ENCODE data around the gene LAMTOR4. TPM values are rescaled to one million over a fixed set of nuclear protein-coding genes. Genes with fewer than 3 reads are reported as not detected.

The LAMTOR4 gene
- polyA plus RNA-seq: 100 to 1,000 TPM in 1 of 2 donors, 10 to 100 TPM in 1; 85.7 to 138 TPM

DNA sequence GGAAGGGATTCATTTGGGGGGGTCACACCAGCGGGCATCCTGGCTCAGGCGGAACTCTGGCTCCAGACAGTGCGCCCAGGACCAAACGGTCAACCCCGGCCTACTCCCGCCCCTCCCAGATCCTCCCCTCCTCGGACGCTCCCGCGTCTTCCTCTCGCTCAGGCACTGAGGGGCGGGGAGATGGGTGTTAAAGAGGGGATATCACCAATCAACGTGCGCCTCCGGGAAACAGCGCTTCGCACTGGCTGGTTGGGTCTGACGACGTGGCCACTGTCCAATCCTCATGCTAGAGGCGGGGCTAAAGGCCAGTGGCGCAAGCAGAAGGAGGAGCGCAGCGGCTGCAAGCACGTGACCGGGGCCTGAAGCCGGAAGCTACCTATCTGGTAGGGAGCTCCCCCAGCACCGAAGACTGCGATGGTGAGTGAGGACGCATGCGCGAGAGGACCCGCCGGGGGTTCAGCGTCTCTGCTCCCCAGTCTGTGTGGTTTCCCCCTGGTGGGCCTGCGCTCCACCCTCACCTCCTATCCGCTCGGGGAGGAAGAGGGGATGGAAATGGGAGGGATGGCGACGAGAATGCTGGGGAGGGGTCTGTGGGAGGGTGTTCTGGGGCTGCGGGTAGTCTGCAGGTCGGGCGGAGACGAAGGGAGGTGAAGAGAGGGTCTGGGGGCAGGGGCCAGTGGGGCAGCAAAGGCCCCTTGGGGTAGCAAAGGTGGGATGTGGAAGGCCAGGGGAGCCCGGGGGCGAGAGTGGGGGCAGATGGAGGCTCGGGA is at the start of gene LAMTOR4:
Gene LAMTOR4, plus strand, starts transcription at position 360 of the 770 bp plus-strand sequence. Its CDS starts 55 bp downstream, at position 415.
- Histone ChIP-seq H3K4me3 (ENCODE audit: low read depth in 1 of 2, low read length in 2 of 2) (peak within 1 kb of the TSS; percentile 92 to 97), H3K4me1 (ENCODE audit: control insufficient read depth in 2 of 2, insufficient read depth in 2 of 2, low read length in 1 of 2) (peaks cover 0 to 2% of the 10 kb centered on the region in 2 donors)
- WGBS, 2 donors: 0 to 1% methylated on average over 46 of the region's 46 CpGs

DNA sequence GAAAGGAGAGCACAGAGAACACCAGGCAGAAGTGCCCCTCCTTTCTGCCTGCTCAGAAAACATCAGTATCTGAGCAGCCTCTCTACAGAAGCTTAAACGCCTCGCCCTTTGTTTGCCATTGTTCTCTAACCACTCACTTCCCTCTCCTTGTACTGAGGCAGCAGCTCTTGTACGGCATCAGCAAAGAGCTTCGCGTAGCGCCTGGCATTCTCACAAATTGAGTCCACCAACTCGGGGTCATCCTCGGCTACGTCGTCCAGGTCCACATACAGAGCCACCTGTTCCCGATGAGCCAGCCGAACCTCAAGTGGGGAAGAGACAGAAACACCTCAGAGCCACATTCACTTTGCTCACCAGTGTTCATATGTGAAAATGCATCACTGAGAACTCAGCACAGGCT is 49.3 kb upstream of the LAMTOR4 start:
- Histone ChIP-seq H3K4me1 (ENCODE audit: control insufficient read depth in 2 of 2, insufficient read depth in 2 of 2, low read length in 1 of 2) (peaks cover 0 to 14% of the 10 kb centered on the region in 2 donors), H3K27me3 (ENCODE audit: control insufficient read depth in 1 of 2, insufficient read depth in 2 of 2, low read length in 2 of 2) (no peaks in the 10 kb centered on the region), H3K9me3 (ENCODE audit: control insufficient read depth in 2 of 2, insufficient read depth in 1 of 2, low read depth in 1 of 2, low read length in 1 of 2) (no peaks in the 10 kb centered on the region), H3K36me3 (ENCODE audit: control insufficient read depth in 2 of 2, insufficient read depth in 2 of 2, low read length in 1 of 2) (peaks cover 20 to 35% of the 10 kb centered on the region in 2 donors), H3K27ac (ENCODE audit: low read depth in 2 of 2, low read length in 1 of 2) (peak overlapping the region; percentile 26 to 61), H3K4me3 (ENCODE audit: low read depth in 1 of 2, low read length in 2 of 2) (peak overlapping the region; percentile 18 to 85)
- 54 to 60% methylated on average over 12 of the region's 12 CpGs for WGBS, 2 donors

More for the DNA sequence above, at the start of gene LAMTOR4:
- H3K9me3 ChIP-seq (ENCODE audit: control insufficient read depth in 2 of 2, insufficient read depth in 1 of 2, low read depth in 1 of 2, low read length in 1 of 2): no peaks in the 10 kb centered on the region
- H3K27ac ChIP-seq (ENCODE audit: low read depth in 2 of 2, low read length in 1 of 2): peak within 1 kb of the TSS; percentile 84 to 89
- peaks cover 4 to 7% of the 10 kb centered on the region in 2 donors for H3K36me3 ChIP-seq (ENCODE audit: control insufficient read depth in 2 of 2, insufficient read depth in 2 of 2, low read length in 1 of 2)
- no peaks in the 10 kb centered on the region for H3K27me3 ChIP-seq (ENCODE audit: control insufficient read depth in 1 of 2, insufficient read depth in 2 of 2, low read length in 2 of 2)

DNA sequence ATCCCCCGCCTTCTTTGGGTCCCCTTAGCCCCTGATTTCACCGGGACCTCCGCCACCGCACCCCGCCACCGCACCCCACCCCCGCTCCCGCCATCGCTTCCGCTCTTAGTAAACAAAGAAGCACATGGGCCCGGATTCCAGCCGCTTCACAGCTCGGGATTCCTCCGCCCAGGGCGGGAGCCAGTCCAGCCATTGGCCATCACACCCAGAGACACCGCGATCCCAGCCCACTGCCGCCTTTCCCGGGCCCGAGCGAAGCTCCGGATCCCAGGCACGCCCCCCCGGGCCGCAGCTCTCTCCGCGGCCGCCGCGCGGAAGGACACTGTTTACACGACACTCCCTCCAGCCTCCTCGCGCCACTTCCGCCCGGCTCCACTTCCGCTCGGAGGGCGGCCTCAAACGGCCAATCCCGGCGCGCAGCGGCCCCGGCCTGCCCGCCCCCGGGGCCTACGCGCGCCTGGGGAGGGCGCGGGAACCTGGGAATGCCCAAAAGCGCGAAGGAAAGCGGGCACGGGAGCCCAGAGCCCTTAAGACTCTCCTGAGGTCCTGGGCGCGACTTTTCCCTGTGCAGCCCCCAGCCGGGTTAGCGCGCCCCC is 48.2 kb upstream of the LAMTOR4 start:
- WGBS, 2 donors: 0 to 1% methylated on average over 60 to 61 of the region's 61 CpGs
- peaks cover 0 to 14% of the 10 kb centered on the region in 2 donors for H3K4me1 ChIP-seq (ENCODE audit: control insufficient read depth in 2 of 2, insufficient read depth in 2 of 2, low read length in 1 of 2)
- H3K36me3 ChIP-seq (ENCODE audit: control insufficient read depth in 2 of 2, insufficient read depth in 2 of 2, low read length in 1 of 2): peaks cover 17 to 34% of the 10 kb centered on the region in 2 donors
- H3K27me3 ChIP-seq (ENCODE audit: control insufficient read depth in 1 of 2, insufficient read depth in 2 of 2, low read length in 2 of 2): no peaks in the 10 kb centered on the region
- peak overlapping the region; percentile 89 to 90 for H3K27ac ChIP-seq (ENCODE audit: low read depth in 2 of 2, low read length in 1 of 2)
- no peaks in the 10 kb centered on the region for H3K9me3 ChIP-seq (ENCODE audit: control insufficient read depth in 2 of 2, insufficient read depth in 1 of 2, low read depth in 1 of 2, low read length in 1 of 2)
- peak overlapping the region; percentile 59 to 85 for H3K4me3 ChIP-seq (ENCODE audit: low read depth in 1 of 2, low read length in 2 of 2)

DNA sequence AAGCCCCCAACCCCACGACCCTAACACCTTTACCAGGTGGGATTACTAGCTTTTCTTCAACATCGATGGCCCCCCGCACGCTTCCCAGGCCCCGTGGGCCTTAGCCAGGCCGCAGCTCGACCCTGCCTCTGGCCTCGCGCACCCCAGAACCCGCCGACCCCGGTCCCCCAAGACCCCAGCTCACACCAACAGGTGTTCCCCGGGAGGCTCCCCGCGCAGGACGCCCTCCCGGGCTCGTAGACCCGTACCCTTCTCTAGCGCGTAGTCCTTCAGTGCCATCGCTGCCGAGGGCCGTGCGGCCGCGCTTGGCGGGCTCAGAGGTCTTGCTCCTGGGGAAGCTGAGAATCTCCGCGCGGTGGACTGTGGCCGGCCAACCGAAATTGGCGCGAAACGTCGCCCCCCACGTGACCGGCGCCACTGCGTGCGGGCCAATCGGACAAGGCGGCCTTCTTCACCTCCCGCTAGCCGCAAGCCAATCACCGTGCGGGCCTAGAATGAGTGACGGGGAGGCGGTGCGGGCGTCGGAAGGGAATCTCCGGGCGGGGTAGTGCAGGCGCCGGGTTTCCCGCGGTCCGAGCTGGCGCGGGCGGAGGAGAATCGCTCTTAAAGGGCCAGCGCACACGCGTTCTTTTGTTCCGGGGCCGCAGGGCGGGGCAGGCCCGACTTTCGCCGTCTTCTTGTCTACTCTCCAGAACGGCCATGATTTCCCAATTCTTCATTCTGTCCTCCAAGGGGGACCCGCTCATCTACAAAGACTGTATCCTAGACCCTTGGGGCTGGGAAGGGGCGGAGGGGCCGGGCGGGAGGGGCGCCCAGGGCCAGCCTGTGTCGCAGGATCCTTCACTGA is 47.5 kb upstream of the LAMTOR4 start, which contains the start of the genes AP4M1 and MCM7:
Gene AP4M1, plus strand, starts transcription at position 628 of the 847 bp plus-strand sequence. Its CDS starts 72 bp downstream, at position 700.
Gene MCM7, minus strand, starts transcription at position 382 of the 847 bp plus-strand sequence. Its CDS starts 103 bp downstream, at position 279.
- Histone ChIP-seq H3K27me3 (ENCODE audit: control insufficient read depth in 1 of 2, insufficient read depth in 2 of 2, low read length in 2 of 2) (no peaks in the 10 kb centered on the region), H3K27ac (ENCODE audit: low read depth in 2 of 2, low read length in 1 of 2) (peak within 1 kb of the TSS; percentile 96 to 97), H3K4me3 (ENCODE audit: low read depth in 1 of 2, low read length in 2 of 2) (peak within 1 kb of the TSS; percentile 70 to 85), H3K36me3 (ENCODE audit: control insufficient read depth in 2 of 2, insufficient read depth in 2 of 2, low read length in 1 of 2) (peaks cover 9 to 33% of the 10 kb centered on the region in 2 donors), H3K9me3 (ENCODE audit: control insufficient read depth in 2 of 2, insufficient read depth in 1 of 2, low read depth in 1 of 2, low read length in 1 of 2) (no peaks in the 10 kb centered on the region), H3K4me1 (ENCODE audit: control insufficient read depth in 2 of 2, insufficient read depth in 2 of 2, low read length in 1 of 2) (peaks cover 0 to 14% of the 10 kb centered on the region in 2 donors)
- 1% methylated on average over 79 to 80 of the region's 80 CpGs for WGBS, 2 donors

DNA sequence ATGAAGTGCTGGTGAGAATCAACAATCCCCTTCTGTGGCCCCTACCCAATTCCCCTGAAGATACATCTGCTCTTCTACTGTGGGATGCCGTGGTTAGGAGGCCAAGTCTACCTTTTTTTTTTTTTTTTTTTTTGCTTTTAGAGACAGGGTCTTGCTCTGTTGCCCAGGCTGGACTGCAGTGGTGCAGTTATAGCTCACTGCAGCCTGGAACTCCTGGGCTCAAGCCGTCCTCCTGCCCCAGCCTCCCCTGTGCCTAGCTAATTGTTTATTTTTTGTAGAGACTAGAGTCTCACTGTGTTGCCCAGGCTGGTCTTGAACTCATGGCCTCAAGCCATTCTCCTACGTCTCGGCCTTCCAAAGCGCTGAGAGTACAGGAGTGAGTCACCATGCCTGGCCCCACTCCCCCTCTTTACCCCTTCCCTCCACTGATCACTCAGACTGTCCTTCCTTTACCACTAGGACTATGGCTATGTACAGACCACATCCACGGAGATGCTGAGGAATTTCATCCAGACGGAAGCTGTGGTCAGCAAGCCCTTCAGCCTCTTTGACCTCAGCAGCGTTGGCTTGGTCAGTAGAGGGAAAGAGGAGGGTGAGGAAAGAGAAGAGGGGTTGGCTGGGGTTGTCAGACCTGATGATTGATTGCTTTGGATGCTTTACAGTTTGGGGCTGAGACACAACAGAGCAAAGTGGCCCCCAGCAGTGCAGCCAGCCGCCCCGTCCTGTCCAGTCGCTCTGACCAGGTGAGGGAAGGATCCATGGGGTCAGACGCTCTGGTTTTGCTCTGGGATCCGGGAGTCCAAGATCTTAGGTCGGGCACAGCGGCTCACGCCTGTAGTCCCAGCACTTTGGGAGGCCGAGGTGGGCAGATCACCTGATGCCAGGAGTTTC is 45.5 kb upstream of the LAMTOR4 start:
- H3K9me3 ChIP-seq (ENCODE audit: control insufficient read depth in 2 of 2, insufficient read depth in 1 of 2, low read depth in 1 of 2, low read length in 1 of 2): no peaks in the 10 kb centered on the region
- no peaks in the 10 kb centered on the region for H3K27me3 ChIP-seq (ENCODE audit: control insufficient read depth in 1 of 2, insufficient read depth in 2 of 2, low read length in 2 of 2)
- peaks cover 0 to 40% of the 10 kb centered on the region in 2 donors for H3K36me3 ChIP-seq (ENCODE audit: control insufficient read depth in 2 of 2, insufficient read depth in 2 of 2, low read length in 1 of 2)
- peaks cover 0 to 14% of the 10 kb centered on the region in 2 donors for H3K4me1 ChIP-seq (ENCODE audit: control insufficient read depth in 2 of 2, insufficient read depth in 2 of 2, low read length in 1 of 2)
- 83 to 85% methylated on average over 17 of the region's 17 CpGs for WGBS, 2 donors
- peak overlapping the region in 1 of 2 donors; percentile 9 for H3K27ac ChIP-seq (ENCODE audit: low read depth in 2 of 2, low read length in 1 of 2)
- no peak overlapping the region for H3K4me3 ChIP-seq (ENCODE audit: low read depth in 1 of 2, low read length in 2 of 2)

DNA sequence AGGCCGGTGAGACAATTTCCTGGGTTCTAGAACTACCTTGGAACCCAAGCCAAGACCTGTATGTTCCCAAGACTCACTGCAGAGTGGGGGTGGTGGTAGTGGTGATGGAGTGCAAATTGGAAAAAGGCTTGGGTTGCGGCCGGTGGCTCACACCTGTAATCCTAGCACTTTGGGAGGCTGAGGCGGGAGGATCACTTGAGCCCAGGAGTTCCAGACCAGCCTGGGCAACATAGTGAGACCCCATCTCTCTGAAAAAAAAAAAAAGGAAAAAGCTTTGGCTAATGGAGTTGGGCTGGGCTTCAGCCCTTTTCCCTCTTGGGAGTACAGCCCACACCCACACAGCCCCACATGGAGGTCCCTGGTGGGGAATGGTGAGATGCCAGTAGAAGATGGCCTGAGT is 43.2 kb upstream of the LAMTOR4 start:
- 94 to 98% methylated on average over 4 of the region's 4 CpGs for WGBS, 2 donors
- peaks cover 0 to 6% of the 10 kb centered on the region in 2 donors for H3K4me1 ChIP-seq (ENCODE audit: control insufficient read depth in 2 of 2, insufficient read depth in 2 of 2, low read length in 1 of 2)
- no peaks in the 10 kb centered on the region for H3K27me3 ChIP-seq (ENCODE audit: control insufficient read depth in 1 of 2, insufficient read depth in 2 of 2, low read length in 2 of 2)
- no peaks in the 10 kb centered on the region for H3K9me3 ChIP-seq (ENCODE audit: control insufficient read depth in 2 of 2, insufficient read depth in 1 of 2, low read depth in 1 of 2, low read length in 1 of 2)
- H3K4me3 ChIP-seq (ENCODE audit: low read depth in 1 of 2, low read length in 2 of 2): no peak overlapping the region
- no peak overlapping the region for H3K27ac ChIP-seq (ENCODE audit: low read depth in 2 of 2, low read length in 1 of 2)
- peaks cover 0 to 37% of the 10 kb centered on the region in 2 donors for H3K36me3 ChIP-seq (ENCODE audit: control insufficient read depth in 2 of 2, insufficient read depth in 2 of 2, low read length in 1 of 2)

DNA sequence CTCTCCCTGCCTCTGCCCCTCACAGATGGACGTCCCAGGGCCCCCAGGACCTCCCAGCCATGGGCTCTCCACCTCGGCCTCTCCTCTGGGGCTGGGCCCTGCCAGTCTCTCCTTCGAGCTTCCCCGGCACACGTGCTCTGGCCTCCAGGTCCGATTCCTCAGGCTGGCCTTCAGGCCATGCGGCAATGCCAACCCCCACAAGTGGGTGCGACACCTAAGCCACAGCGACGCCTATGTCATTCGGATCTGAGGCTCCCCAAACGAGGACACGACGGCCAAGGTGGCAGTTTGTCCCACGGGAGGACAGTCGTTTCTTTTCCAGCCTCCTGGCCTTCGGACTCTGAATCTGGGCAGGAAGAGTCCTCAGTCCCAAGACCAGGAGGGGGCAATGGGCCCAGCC is 42.1 kb upstream of the LAMTOR4 start:
- H3K9me3 ChIP-seq (ENCODE audit: control insufficient read depth in 2 of 2, insufficient read depth in 1 of 2, low read depth in 1 of 2, low read length in 1 of 2): no peaks in the 10 kb centered on the region
- no peak overlapping the region for H3K4me3 ChIP-seq (ENCODE audit: low read depth in 1 of 2, low read length in 2 of 2)
- H3K36me3 ChIP-seq (ENCODE audit: control insufficient read depth in 2 of 2, insufficient read depth in 2 of 2, low read length in 1 of 2): peaks cover 0 to 45% of the 10 kb centered on the region in 2 donors
- H3K4me1 ChIP-seq (ENCODE audit: control insufficient read depth in 2 of 2, insufficient read depth in 2 of 2, low read length in 1 of 2): peaks cover 0 to 6% of the 10 kb centered on the region in 2 donors
- H3K27ac ChIP-seq (ENCODE audit: low read depth in 2 of 2, low read length in 1 of 2): no peak overlapping the region
- 79 to 82% methylated on average over 17 of the region's 17 CpGs for WGBS, 2 donors
- H3K27me3 ChIP-seq (ENCODE audit: control insufficient read depth in 1 of 2, insufficient read depth in 2 of 2, low read length in 2 of 2): no peaks in the 10 kb centered on the region

DNA sequence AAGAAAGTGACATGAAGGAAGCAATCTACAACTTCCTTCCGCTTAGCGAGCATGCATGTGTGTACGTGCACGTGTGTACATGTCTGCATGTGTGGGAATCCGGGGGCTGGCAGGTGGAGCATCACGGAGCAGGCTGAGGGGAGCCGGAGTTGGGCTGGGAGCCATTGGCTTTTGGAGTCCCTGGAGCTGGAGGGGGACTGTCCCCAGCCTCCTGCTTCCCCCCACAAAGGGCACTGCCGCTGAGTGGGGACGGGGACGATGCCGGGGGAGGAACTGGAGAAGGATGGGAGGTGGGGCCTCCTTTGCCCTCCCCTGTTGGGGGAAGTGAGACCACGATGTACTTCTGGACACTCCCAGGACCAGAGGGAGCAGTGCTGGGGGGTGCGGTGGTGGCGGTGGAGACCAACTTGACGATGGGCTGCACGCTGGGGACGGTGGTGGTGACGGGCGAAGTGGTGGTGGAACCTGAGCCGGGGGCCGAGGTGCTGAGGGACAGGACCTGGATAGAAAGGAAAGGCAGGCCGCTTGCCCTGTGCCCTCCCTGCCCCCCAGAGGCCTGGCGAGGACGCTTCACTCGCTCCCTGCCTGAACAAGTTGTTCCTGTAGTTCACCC is 41.5 kb upstream of the LAMTOR4 start:
- H3K4me3 ChIP-seq (ENCODE audit: low read depth in 1 of 2, low read length in 2 of 2): no peak overlapping the region
- peaks cover 0 to 51% of the 10 kb centered on the region in 2 donors for H3K36me3 ChIP-seq (ENCODE audit: control insufficient read depth in 2 of 2, insufficient read depth in 2 of 2, low read length in 1 of 2)
- H3K9me3 ChIP-seq (ENCODE audit: control insufficient read depth in 2 of 2, insufficient read depth in 1 of 2, low read depth in 1 of 2, low read length in 1 of 2): no peaks in the 10 kb centered on the region
- peaks cover 0 to 5% of the 10 kb centered on the region in 2 donors for H3K4me1 ChIP-seq (ENCODE audit: control insufficient read depth in 2 of 2, insufficient read depth in 2 of 2, low read length in 1 of 2)
- H3K27me3 ChIP-seq (ENCODE audit: control insufficient read depth in 1 of 2, insufficient read depth in 2 of 2, low read length in 2 of 2): no peaks in the 10 kb centered on the region
- WGBS, 2 donors: 78 to 82% methylated on average over 25 of the region's 25 CpGs
- H3K27ac ChIP-seq (ENCODE audit: low read depth in 2 of 2, low read length in 1 of 2): no peak overlapping the region
